Colon (tissue), 2 donors: Measurements from ENCODE around the gene PKDCC.

Source experiments
- FAIRE-seq: peaks from 2 replicates; lab custom pipeline; 2012; peaks lifted over from hg19 to GRCh38; lab: Jason Lieb, UNC
- donor health status: control.
- donor health status: control.

The PKDCC gene

DNA sequence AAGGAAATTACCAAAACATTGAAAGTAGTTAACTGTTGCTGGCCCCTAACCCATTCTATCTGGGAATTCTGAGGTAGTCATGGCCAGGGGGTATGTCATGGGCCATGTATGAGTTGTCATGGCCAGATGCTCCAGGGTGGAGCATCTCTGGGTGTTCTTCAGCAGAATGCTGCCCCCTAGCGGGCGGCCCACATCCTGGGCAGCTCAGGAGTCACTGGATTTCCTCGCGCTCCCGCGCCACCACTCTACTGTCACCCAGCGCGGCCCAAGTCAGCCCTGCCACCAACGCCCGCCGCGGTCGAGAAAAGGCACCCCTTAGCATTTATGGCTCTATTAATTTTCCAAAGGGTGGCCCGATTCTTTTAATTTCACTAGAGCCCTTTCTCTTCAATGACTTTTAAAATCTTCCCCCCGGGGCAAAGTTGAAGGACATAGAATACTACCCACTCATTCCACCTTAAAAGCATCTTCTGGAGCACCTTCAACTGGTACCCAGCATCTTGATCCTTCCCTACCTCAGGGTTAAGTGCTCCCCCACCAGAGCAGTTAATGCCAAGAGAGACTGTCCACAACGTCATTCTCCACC lies 41.6 kb downstream of the PKDCC start:
- no peak for FAIRE-seq

- no peak for FAIRE-seq
Measured at GRCh38 chr2:42090216-42090615, 42.4 kb downstream of the PKDCC start.

DNA sequence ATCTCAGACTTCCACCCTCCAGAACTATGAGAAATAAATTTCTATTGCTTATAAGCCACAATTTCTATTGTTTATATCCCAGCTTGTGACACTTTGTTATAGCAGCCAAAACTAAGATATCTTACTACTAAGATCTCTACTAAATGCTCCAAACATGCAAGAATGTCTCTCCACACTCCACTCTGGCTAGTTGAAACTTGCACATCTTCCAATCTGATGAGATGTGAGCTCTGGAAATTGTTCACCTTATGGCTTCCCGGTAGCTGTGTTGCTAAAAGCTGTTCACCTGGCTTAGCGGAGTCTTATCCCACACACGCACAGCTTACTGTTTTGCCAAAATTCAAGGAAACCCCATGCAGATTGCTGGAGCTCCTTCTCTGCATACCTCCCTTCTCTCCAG lies 43.9 kb downstream of the PKDCC start:
- FAIRE-seq: no peak

GRCh38 chr2:42092084-42092996 lies 44.5 kb downstream of the PKDCC start:
- FAIRE-seq: no peak

GRCh38 chr2:42094114-42094513 lies 46.3 kb downstream of the PKDCC start:
- FAIRE-seq: no peak

DNA sequence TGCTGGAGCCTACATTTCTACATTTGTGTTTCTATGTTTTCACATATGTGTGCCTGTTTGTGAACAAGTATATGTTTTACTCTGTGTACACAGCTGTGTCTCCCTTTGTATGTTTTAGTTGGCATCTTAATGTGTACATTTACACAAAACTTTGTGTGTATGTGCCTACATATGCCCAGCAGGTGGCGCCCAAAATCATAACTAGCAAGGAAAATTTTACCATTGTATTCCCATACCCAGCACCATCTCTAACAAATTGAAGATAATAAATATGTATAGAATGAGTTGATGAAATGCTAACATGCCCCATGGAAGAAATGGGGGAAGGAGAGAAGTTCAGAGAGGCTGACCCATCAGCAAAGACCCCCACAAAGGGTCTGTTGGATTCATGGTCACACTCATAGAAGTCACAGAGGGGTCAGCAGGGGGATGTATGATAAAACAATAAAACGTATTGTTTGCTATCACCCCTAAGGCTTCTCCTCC lies 48.1 kb downstream of the PKDCC start:
- FAIRE-seq: no peak

- no peak for FAIRE-seq
Measured at GRCh38 chr2:42096869-42097591, 49.2 kb downstream of the PKDCC start.

- no peak for FAIRE-seq
Measured at GRCh38 chr2:42098571-42099437, 51.0 kb downstream of the PKDCC start.

- no peak for FAIRE-seq
Measured at GRCh38 chr2:42099438-42100173, 51.8 kb downstream of the PKDCC start.

- FAIRE-seq: no peak
Measured at GRCh38 chr2:42100683-42101205, 52.9 kb downstream of the PKDCC start.

DNA sequence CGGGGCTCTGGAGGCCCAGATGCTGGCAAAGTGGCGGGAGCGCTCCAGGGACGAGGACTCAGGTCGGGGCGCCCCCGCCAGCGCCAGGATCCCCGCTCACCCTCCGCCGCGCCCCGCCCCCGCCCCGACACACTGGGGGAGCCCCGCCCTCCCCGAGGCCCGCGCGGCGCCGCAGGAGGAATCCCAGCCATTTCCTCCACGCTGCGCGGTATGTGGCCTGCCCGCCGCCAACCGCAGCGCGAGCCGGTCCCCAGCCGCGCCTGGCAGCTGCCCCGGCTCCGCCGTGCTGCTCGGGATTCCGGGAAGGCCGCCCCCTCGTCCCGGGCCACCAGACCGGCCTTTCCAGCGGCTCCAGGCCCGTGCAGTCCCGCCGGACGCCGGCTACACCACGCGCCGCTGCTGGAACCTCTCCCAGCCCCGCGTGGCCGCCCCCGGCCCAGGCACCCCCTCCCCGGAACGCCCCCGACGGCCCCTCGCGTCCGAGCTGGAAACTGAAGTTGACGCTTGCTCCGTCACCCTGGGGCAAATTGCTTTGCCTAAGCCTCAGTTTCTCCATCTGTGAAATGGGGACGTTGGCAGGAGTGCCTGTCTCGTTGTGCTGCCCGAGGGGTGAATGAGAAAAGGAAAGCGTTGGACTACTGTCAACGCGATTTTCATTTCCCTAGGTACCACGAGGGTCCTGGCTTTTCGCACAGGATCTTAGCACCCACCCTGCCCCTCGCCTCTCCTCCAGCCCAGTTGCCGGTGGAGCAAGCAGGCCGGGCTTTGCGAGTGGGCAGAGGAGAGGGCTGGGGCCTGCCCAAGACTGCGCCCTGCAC lies 53.6 kb downstream of the PKDCC start:
- no peak for FAIRE-seq

DNA sequence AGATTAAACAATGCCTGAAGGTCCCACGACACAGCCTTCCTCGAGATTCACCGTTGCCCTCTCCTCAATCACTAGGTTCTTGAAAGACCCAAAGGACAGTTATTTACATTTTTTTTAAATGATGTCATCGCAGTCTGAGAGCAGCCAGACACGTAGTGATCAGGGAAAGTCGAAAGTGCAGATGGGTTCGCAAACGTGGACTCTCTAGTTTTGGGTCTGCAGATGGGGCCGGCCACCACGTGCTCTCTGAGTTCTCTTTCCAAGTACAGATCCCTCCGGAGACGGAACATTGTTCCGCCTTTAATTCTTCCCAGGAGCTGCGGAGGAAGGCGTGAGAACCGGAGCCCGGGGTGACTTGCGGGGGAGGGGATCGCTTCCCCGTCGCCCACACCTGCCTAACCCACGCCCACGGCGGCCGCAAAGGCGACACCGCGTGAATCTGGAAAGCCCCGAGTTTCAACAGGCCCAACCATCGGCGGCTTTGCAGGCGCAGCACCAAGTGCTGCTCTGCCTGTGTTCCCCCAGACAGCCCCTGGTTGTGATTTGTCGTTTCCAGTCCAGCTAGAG lies 54.3 kb downstream of the PKDCC start:
- no peak for FAIRE-seq

DNA sequence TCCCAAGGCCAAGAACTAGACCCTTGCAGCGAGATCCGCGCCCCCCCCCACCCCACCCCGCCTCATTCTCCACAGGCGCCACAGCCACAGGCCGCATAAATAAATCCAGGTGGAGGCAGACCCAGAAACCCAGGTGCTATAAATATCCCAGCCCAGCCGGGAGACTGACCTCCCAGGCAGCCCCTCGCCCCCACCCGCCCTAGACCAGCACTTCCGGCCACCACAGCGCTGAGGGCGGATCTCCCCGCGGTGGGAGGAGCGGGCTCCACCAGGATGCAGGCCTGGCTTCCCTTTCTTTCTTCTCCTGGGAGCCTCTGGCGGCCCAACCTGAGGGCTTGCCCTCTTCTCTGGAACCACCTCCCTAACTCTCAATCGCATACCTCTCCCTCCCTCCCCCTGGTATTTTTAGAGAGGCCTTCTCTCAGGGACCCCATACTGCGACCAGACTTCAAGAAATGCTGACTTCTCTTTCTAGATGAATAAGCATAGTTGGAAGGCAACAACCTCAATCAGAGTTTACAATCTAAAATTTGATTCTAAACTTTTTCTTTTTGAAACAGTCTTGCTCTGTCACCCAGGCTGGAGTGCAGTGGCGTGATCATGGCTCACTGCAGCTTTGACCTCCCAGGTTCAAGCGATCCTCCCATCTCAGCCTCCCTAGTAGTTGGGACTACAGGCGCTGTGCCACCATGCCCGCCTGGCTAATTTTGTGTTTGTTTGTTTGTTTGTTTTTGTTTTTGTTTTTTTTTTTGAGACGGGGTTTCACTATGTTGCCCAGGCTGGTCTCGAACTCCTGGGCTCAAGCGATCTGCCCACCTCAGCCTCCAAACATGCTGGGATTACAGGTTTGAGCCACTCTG lies 55.0 kb downstream of the PKDCC start:
- no peak for FAIRE-seq

DNA sequence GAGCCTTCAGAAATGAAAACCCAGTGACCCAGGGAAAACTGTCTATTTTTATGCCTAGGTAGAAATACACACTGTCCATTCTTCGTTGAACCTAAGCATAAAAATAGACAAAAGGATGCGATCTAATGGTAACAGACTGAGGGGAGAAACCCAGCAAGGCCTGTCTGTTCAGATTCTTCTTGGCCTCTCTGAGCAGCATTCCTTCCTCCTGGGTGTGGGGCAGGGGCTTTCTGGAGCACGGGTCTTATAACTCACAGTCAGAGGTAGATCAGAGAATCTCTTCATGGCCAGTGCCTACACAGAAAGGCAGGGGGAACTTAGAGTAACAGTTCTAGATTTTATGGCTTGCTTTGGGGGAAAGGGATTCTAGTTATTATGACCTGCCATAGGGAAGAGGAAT lies 56.0 kb downstream of the PKDCC start:
- FAIRE-seq: no peak

DNA sequence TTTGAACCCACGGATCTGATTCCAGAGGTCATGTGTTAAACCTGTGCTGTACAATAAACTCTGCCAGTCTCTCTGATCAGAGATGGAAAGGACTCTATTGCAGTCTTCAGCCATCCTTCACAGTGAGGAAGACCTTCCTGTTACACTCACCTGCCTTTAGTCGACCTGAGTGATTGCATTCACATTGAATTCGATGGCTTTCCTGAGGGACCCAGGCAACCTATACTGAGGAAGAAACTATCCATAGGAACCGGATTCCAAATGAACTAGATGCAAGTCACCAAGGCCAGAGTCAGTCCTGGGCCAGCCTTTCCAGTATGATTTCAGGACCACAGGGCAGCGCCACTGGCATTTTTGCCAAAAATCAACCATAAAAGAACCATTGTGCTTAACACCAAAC lies 56.8 kb downstream of the PKDCC start:
- no peak for FAIRE-seq

GRCh38 chr2:42105330-42106256 lies 57.8 kb downstream of the PKDCC start:
- FAIRE-seq: no peak

DNA sequence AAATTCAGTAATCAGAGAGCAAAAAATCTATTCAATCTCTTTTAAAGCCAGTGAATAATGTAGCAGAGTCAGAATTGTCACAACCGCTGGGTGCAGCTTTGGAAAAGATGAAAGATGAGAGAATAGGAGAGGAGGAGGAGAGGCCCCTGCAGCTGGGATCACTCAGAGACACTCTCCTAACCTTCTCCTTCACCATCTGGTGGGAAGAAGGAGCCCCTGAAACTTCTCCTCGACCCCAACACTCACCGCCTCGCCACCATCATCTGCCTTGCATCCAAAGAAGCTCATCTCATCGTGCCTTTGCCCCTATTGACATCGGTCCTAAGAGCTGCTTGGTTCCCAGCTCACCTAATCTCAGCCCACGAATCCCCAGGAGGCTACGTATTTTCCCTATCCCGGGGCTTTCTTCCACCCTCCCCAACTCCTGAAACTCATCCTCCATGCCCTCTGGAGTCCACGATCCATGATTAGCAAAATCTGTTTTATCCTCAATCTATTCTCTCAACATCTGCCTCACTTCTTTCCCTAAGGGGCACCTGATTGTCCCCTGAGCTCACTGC lies 58.5 kb downstream of the PKDCC start:
- no peak for FAIRE-seq
